GM18870 (cell line): ENCODE data around the gene CLDN25.

Source experiments
- ATAC-seq: cut with Tn5 transposase; IDR thresholded peaks from one replicate; pipeline ENCODE4 v1.9.1; 2021; ENCODE audit warnings: moderate library complexity; ENCODE audit not compliant: unreplicated experiment

CLDN25 gene

GRCh38 chr11:113806406-113806805 is 26.8 kb downstream of the CLDN25 start:
- no peak for ATAC-seq

DNA sequence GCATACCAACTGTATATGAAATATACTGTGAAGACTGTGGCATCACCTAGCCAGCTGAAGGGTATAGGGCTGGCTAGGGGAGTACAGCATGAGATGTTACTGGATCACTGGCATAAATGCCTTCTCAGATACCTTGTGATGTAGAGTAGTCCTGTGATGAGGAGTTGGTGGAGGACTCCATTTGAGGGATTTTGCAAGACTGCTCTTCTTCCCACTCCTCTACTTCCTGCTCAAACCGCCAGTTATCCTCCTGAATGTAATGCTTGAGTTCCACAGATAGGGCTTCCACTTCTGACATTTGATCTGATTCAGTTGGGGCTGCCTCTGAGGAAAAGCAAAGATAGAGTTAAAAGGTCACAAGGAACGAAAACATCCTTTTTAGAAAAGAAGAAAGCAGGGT is 29.3 kb downstream of the CLDN25 start:
- ATAC-seq, result no peak

GRCh38 chr11:113814181-113814580 is 34.6 kb downstream of the CLDN25 start:
- ATAC-seq, result no peak

- ATAC-seq, result no peak
Measured at GRCh38 chr11:113817162-113817561, 37.6 kb downstream of the CLDN25 start.

DNA sequence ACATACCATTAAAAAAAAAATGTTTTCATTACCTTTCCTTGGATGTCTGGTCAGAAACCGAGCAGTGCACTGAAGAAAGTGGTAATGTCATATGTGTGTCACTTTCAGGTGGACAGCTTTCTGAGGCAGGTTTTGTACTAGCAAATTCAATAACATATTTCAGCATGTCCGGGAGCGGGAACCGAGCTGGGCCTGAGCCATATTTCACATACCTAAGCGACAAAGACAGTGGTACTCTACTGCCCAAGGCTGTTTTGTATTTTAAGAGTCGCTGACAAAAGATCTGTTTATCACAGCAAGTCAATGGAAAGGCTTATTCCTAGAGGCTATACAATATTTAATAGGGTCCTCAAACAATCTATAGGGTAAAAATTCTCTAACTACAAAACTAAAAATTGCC is 38.0 kb downstream of the CLDN25 start:
- no peak for ATAC-seq

DNA sequence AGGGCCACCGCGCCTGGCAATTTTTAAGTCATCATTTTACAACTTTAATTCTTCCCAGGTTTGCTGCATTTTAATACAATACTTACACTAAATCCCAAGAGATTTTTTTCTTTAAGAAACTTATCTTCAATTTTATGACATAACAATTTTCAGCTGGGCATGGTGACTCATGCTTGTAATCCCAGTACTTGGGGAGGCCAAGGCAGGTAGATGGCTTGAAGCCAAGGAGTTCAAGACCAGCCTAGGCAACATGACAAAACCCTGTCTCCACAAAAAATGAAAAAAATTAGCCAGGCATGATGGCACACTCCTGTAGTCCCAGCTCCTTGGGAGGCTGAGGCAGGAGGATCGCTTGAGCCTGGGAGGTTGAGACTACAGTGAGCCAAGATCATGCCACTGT is 38.8 kb downstream of the CLDN25 start:
- ATAC-seq, result no peak

DNA sequence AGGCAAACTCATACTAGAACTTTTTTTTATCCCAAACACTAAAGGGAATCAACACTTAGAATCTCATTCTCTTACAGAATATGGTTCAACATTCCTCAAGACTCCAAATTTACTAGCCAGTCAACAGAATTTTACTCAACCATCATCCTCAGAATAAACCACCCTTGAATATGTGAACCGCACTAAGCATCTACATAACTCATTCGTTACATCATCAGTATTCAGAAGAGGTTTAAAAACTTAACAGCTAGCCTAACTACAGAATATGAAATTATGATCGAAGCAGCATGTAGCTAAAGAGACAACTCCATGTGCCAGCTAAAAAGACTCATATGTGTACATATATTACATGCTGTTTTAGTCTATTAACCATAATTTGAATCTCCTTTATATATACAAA is 47.9 kb downstream of the CLDN25 start:
- no peak for ATAC-seq

GRCh38 chr11:113828191-113828590 is 48.6 kb downstream of the CLDN25 start:
- ATAC-seq, result no peak

- no peak for ATAC-seq
Measured at GRCh38 chr11:113829751-113830150, 50.2 kb downstream of the CLDN25 start.
